NCI-H526 (cell line): Measurements from ENCODE around the gene RAMACL.

ENCODE experiments used
- DNase-seq, 2 experiments: peaks; one replicate each; lab custom pipeline; 2025; lab: John Stamatoyannopoulos, UW

Gene RAMACL

DNA sequence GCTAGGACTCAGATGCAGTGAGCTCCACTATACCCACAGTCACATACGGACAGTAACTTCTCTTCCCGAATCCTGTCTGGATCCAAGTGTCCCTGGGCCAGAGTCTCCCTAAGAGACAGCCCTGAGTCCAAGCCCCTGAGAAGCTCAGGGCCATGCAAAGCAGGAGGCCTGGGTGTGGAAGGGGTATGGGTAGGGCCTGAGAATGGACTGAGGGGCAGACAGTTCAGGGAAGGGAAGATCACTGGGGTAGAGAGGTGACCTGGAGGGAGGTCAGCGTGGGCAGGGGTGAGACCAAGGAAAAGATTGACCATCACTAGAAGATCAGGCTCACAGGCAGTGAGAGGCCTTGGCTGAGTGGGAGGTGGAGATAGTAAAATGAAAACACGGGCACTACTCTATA, 31.8 kb upstream of the RAMACL start:
- no peak for DNase-seq

DNA sequence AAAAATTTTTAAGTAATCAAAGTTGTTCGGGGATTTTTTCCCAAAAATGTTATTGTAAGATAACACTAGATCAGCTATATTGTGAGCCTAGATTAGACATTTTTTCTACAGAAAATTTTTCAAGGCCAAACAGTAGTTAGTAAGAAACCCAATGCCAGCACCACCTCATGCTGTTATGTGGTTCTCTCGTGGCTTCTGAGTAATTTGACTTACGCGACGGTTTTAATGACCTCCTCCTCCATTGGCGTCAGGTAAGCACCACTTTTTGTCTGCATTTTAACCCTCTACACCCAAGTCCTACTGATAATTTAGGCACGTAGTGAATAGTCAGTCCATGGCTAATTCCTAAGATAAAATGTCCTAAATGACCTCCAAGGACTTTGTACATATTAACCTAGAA, 30.9 kb upstream of the RAMACL start:
- no peak for DNase-seq

DNA sequence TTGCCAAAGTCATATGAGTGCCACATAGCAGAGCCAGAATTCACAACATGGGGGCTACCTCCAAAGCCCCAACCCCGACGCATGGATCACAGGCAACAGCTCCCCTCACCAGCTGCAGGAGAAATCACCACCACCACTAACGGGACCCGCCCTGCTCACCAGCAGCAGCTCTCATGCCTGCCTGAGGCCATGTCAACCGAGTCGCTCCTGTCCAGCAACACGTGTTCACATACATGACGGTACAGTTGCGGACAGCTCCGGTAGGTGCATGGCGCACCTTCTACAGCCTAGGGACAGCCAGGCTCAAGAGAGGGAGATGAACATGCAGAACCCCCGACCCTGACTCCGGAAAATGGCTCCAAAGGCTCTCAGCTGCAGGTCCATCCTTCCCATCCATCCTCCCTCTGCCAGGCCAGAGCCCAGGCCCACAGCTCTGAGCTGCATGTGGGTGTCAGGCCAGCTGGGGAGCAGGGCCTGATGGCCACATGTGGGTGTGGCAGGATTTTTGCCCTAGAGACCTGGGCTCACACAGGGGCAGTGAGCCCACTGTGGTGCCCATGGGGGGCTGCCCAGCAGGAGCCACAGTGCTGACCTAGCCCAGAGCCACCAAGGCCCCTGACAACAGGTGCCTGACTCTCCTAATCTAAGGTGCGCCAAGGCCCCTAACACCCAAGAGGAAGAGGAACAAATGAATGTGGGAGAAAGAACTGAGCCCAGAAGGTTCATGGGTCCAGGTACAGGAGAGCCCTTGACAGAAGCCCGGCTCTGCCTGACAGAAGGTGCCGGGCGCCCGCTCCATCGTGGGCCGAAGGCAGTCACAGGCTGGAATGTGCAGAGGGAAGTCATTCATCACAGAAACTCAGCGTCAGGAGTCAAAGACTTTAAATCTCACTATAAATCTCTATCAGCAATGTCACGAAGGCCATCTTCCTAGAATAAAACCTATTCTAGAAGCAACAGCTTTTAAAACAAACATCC, 30.1 kb upstream of the RAMACL start:
- no peak for DNase-seq

DNA sequence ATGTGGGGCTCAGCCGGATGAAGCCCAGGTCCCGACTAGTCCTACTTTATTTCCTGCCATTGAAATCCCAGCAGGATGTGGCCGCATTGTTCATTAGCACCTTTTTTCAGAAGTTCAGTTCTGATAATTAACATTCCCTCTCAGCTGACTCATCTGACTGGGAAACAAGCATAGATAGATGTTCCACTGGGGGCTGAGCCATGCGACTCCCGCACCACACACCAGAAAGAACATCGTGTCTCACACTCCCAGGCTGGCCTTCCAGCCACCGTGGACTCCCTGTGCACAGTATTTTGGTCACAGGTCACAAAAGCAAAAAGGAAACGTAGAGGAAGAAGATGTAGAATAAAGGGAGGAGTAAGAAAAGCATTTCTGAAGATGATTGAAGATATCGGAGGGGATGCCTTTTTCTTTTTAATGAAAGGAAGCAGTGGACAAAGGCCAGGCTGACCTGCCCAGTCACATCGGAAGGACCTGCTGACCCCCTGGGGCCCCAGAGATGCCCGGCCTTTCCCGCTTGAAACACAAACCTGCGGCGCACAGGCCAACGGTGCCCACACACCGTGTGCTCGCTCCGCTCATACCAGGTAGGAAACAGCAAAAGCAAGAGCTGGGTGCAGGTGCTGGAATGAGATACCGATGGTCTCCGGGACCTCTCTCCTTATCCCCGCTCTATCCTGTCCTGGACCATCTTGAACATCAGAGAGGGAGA, 28.7 kb upstream of the RAMACL start:
- DNase-seq, result no peak

- DNase-seq, result no peak
These were observed 28.1 kb upstream of the RAMACL start for GRCh38 chr6:166614589-166614988.

DNA sequence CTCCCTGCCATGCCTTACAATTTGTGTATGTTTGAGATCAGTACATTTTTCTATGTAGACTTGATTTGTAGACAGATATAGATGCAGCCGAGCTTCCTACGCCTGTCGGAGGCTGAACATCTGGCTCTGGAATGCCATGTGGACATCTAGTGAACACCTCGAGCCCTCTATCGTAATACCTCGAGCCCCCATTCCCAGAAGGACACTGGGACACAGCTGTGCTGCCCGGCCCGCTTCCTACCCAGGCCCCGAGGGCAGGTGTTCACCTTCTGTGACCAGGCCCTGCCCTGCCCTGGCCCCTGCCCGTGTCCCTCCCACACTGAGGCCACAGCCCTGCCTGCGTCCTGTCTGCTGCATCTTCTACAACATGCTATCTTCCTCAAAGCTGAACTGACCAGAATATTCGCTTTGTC, 27.7 kb upstream of the RAMACL start:
- no peak for DNase-seq

DNA sequence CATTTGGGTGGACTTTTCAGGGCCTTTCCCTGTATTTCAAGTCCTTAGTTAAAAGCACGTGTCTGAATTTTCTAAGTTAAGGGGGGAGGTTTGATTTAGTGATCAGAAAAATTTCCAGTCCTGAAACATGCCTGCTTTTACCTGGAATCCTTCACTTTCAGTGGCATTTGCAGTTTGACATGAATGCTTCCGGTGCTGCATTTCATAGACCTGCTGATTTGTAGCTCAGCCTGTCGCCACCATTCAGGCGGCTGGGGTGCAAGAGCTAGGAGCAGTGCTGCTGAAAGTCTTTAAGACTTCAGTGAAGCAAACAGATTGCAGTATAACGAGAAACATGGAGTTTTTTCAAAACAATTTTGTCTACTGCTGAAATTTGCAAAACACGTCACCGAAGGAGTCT, 26.5 kb upstream of the RAMACL start:
- no peak for DNase-seq

DNA sequence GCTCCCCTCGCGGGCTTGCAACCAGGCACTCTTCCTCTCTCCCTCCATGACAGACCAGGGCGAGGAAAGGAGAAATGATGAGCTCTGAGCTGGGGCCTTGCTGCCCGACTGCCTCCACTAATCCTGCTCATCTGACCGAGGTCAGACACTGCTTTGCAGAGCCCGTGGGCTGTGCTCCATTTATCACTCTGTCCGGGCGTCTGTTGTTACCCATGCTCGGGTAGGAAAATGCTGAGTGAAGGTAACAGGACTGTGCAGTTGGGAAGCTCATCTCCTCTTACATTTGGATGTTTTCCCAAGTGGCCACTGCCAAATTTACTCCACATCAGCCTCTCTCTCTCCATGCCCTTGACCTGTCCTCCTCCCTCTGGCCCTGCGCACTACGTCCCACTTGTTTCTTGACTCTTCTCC, 26.0 kb upstream of the RAMACL start:
- DNase-seq, result no peak

DNA sequence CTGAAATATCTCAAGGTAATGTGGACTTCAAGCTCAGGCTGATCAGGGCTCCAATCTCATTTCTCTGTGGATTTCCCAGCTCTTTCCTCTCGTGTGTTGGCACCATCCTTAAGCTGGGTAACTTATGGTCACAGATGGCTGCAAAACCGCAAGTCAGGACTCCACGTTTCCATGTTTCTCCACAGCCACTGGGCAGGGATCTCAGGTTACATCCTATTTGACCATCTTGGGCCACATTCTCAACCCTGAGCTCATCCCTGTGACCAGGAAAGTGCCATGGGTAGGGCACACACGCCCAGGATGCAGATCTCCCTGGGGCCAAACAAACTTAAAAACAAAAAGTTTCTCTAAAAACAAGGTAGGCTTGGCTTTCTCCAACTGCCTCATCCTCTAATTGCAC, 25.2 kb upstream of the RAMACL start:
- DNase-seq, result no peak

DNA sequence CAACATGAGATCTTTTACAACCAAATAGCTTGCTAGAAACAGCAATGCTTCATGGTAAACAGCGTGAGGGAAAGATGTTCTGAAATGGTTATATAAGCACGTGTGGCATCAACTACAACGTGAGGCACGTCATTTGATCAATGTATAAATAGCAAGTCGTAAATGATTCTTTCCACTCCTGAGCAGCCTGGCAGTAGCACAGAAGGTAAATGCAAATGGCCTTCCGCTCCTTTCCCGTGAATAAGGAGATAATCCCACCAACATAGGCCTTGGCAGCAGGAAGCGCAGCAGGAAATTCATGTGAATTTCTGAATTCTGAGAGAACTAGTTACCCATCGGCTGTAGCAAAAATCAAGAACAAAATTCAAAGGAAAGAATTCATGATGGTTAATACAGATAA, 23.6 kb upstream of the RAMACL start:
- peak; percentile 15 to 44 for DNase-seq

- DNase-seq, result no peak
These were observed 22.3 kb upstream of the RAMACL start for GRCh38 chr6:166608774-166609173.

GRCh38 chr6:166605752-166606151, 19.3 kb upstream of the RAMACL start:
- no peak for DNase-seq

GRCh38 chr6:166604911-166605310, 18.4 kb upstream of the RAMACL start:
- DNase-seq, result no peak

DNA sequence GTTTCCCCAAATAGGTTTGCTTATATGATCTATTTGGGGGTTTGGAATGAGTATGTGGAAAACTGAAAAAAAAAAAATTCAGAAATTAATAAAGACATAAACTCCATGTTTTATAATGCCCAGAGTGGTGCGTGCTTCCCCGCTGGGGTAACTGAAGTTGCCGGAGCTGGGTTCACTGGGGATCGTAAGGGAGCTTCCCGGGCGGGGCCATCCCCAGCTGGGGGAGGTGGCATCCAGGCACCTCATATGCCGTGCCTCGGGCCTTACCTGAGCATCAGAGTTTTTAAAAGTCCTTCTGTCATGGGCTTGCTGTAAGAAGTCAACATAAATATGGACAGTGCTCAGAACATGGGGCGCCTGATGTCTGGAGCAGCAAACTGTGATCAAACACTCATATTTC, 17.9 kb upstream of the RAMACL start:
- DNase-seq, result no peak

DNA sequence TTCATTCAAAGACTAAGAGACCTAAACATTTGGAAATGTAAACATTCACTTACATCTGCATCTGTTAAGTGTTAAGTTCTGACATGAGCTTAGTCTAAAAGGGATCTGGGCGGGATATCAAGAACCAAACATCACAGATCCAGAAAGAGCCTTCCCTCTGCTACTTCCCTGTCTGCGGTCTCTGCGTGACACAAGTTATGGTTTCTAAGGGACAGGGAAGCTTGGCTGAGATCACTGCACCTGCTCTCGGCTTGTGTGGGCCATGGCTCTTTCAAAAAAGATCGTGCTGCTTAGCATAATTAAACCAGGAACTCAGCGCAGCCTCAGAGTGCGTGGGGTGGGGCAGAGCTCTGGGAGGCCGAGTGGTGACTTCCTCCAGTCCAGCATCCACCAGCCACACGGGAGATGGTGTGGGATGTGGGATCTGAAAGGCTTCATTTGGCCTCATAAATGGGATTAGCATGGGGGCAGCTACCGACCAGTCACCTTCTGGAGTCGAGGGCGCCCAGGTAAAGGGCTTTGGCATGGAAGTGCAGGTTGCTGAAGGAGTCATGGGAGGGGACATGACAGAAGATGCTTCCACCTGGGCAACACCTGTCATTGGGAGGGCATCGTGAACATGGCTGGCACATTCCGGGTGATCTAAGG, 16.7 kb upstream of the RAMACL start:
- peak in 1 of 2 experiments; percentile 37 for DNase-seq

DNA sequence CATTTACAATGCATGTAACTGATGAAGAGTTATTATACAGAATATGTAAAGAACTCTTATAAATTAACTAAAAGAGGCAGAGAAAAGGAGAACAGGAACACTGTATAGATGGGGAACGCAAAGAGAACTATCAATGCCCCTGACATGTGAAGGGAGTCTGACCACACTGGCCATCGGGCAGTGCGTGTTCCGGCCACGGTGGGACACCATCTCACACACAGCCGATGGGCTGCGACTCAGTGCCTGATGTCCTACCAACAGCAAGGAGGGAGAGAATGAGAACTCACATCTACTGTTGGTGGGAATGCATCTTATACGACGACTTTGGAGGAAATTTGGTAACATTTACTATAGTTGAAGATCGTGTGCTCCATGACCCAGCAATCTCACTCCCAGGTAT, 15.5 kb upstream of the RAMACL start:
- DNase-seq, result no peak

GRCh38 chr6:166600931-166601330, 14.5 kb upstream of the RAMACL start:
- DNase-seq, result no peak

DNA sequence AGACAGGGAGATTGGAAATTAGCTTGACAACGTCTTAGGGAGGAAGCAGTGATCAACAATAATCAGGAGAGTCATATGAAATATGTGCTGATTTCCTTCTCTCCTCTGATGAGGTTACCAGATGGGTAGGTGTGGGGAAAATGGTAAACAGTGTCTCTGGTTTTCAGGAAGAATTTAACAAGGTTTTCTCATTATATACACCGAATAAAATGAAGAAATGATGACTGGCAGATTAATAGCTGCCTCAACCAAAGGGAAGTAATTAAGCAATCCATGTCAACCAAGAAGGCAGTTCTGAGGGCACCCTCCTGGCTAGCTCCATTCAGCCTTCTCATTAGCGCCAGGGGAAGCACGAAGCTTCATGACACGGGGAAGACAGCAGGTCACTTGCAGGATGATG, 12.7 kb upstream of the RAMACL start:
- DNase-seq, result no peak

DNA sequence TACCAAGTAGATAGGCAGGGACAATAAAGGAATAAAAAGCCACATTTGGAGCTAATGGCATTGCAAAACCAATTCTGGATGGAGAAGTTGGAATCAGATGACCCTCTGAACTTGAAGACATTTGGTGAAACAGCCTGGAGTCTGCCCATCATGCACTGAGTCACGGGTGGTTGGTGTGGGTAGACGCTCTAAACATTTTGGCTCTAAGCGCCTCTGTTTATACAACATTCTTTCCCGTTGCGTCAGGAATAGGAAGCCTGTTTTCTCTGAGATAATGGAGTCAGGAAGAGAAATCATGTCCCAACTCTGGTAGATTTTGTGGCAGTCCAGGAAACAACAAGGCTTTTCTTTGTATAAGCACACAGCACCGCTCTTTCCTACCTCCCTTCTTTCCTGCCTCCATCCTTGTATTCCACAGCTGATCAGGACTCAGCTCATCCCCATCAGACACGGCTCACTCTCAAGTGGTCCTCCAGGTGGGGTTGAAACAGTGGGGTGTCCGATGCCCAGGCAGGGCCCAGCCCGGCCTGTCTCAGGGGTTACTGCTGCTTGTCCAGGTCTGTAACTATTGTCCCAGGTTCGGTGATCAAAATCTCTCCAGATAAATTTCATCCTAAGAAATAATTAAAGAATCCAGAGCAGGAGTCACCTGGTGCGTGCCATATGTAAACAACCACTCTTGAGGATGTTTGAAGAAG, 12.1 kb upstream of the RAMACL start:
- no peak for DNase-seq

- no peak for DNase-seq
These were observed 11.4 kb upstream of the RAMACL start for GRCh38 chr6:166597711-166598440.

DNA sequence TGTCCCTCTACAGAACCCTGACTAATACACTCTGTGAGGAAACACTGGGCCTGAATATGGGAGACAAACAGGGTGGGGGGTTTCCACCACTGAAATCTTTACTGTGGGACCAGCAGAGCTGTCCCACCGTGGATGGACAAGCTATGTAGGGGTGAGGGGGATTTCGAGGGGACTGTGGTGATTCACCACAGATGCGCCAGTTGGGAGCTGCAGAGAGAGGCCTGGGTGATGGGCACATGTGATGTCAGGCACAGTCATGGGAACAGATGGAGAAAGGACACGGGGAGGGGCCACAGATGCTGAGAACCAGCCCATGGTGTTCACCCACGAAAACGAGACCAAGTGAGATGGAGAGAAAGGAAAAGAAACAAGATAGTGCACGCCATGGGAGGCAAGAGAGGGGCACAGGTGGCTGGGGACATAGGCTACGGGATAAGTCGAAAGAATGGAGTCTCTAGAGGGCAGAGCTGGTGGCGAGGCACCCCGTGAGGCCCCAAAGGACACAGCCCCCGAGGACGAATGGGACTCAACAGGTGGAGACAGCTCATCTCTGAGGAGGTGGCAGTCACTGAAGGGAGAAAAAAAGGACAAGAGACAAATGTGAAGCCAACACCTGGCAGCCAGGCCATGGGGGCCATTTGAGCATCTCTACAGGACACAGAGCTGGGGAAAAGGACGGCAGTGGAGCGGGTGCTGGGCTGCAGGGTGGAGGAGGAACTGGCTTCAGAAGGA, 10.5 kb upstream of the RAMACL start:
- DNase-seq, result no peak
